GM10266 (cell line): ENCODE data around the gene NET1.

Experiments used
- DNase-seq: peaks from one replicate; pipeline ENCODE4 v3.0.0; 2012; ENCODE audit errors: extremely low spot score
- TF ChIP-seq, protein P1 (sequence below): IDR thresholded peaks from 2 replicates; pipeline ENCODE4 v1.5.1; 2012; ENCODE audit warnings: mild to moderate bottlenecking, low read depth; ENCODE audit not compliant: control insufficient read depth, insufficient read depth; ENCODE audit errors: missing control alignments

The NET1 gene

DNA sequence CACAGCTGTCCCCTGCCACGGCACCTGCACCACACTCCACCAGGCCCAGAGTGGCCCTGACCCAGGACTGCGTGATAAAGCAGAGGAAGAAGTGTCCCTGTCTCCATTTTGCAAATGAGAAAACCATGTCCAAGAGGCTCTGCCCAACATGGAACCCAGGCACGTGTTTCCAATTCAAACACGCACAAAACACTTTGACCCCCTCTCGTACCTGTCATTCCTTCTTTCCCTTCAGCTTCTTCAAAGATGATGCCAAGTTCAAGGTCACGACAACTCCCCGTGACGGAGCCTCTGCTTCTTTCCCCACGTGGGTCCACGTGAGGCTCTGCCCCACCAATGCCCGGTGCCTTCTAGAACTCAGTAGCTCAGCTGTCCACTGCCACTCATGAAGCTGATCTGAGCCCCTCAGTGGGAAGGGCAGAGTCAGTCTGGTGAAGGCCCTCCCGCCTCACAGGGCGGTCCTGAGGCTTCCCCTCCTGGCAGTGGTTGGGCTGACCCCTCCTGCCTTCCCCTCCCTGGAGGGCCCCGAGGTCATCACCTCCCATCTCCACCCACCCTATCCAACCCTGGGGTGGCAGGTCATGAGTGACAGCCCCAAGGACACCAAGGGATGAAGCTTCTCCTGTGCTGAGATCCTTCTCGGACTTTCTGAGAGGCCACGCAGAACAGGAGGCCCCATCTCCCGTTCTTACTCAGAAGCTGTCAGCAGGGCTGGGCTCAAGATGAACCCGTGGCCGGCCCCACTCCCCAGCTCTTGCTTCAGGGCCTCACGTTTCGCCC lies 68.0 kb downstream of the NET1 start:
- DNase-seq: no peak
- TF ChIP-seq, protein P1, sequence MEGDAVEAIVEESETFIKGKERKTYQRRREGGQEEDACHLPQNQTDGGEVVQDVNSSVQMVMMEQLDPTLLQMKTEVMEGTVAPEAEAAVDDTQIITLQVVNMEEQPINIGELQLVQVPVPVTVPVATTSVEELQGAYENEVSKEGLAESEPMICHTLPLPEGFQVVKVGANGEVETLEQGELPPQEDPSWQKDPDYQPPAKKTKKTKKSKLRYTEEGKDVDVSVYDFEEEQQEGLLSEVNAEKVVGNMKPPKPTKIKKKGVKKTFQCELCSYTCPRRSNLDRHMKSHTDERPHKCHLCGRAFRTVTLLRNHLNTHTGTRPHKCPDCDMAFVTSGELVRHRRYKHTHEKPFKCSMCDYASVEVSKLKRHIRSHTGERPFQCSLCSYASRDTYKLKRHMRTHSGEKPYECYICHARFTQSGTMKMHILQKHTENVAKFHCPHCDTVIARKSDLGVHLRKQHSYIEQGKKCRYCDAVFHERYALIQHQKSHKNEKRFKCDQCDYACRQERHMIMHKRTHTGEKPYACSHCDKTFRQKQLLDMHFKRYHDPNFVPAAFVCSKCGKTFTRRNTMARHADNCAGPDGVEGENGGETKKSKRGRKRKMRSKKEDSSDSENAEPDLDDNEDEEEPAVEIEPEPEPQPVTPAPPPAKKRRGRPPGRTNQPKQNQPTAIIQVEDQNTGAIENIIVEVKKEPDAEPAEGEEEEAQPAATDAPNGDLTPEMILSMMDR: no peak

DNA sequence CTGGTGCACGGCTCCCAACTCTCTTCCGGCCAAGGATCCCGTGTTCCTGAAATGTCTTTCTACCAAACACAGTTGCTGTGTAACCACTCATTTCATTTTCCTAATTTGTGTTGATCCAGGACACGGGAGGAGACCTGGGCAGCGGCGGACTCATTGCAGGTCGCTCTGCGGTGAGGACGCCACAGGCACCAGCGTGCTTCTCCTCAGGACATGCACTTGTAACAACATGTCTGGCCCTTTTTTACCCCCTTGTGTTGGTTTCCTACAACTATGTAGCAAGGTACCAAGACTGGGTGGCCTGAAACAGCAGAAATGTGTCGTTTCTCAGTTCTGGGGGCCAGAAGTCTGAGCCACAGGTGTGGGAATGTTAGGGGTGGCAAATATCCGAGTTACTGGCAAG lies 68.8 kb downstream of the NET1 start:
- TF ChIP-seq, protein P1: no peak
- DNase-seq: no peak

DNA sequence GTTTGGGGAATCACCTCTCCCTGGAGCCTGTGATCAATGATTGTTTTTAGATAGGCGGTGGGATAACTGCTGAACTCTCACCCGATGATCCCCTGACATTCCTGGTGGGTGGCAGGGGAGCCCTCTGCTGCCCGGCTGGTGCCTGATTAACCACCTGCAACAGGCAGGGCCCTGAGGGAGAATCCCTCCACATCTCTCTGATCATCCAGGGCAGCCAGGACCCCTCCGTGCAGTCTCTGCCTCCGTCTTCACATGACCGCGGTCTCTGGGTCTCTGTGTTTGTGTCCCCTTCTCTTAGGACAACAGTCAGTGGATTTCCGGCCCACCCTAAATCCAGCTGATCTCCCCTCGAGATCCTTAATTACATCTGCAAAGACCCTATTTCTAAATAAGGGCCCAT lies 69.7 kb downstream of the NET1 start:
- TF ChIP-seq, protein P1: no peak
- DNase-seq: no peak

DNA sequence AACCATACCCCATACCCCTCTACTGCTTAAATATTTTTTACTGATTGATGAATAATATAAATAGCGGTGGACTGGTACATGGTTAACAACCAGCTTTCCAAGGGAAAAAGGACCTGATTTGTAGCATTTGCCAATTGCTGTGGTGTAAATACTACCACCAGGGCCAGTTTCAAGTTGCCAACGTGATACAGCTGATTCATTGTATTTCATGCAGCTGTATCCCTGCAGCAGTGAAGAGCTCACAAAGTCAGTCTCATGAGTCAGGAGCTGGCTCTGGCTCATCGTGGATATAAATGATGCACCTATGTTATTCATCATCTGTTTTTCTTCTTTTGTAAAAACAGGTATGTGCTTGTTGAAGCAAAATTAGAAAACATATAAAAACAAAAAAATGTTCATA lies 71.8 kb downstream of the NET1 start:
- TF ChIP-seq, protein P1: no peak
- DNase-seq: no peak

DNA sequence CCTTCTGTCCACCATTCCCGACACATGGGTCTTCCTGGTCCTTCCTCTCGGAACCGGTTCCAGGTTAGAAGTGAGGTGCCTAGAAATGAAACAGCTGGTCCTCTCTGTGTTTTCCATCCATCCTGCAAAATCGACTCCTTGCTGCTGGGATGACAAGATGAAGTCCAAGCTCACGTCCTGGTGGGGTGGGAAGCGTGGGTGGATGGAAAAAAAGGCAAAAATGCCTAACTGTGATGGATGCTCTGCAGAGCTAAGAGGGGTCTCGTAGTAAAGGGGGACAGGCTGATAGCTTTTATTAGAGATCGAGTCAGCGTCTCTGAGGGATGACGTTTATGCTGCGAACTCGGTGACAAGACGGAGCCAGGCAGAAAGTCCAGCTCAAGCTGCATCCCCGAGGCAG lies 72.9 kb downstream of the NET1 start:
- DNase-seq: no peak
- TF ChIP-seq, protein P1: no peak

DNA sequence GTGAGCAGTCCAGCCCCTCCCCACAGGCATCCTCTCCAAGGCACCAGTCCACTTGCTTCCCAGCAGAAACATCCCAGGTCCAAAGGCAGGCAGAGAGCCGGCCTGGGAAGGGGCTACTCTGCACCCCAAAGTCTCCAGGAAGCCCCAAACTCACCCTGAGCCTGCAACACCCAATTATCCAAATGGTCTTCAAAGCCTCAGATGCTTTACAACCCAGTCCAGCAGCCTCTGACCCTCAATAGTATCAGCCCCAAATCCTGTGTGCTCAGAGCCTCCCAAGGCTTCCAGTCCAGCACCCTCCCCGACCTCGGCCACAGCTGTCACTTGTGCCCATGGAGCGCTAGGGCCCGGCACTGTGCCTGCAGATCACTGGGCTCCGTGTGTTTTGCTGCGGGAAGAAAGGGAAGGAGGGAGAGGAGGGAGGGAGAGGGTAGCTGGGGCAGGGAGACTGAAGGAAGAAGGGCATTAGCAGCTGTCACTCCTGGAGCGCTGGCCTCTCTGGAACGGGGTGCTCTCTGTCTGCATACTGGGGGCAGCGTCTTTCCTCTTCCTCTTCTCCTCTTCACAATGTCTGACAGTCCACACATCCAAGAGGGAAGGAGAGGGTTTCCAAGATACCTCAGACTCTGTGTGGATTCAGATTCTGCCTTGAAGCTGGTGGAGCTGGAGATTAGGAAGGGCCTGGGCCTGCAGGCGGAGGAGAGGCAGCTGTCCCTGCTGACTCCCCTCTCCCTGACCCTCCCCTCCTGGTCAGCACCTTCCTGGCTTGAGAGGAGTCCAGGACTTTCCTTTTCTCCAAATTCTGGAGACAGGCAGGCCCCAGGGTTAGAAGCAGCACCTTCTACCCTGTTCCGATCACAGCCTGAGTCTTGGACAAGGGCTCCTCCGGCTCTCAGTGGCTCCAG lies 73.8 kb downstream of the NET1 start:
- TF ChIP-seq, protein P1: no peak
- DNase-seq: no peak

DNA sequence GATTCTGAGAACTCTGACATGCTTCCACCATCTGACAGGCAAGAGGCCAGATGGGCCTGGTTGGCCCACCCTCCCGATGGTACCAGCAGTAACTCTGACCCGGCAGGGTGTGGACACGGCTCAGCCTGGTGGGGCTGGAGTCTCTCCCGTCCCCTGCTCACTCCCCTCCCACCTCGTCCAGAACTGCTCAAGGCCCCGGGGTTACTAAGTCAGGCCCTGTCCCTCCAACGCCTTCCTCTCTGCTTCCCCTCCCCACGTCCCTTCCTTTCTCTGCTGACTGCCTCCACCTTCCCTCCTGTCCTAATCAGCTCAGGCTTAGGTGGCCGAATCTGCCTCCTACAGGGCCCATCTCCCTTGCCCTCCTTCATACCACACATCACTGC lies 74.5 kb downstream of the NET1 start:
- TF ChIP-seq, protein P1: no peak
- DNase-seq: no peak
